WTC11 (cell line): ENCODE data around the gene PKDCC. TPM values are rescaled to one million over a fixed set of nuclear protein-coding genes. Genes with fewer than 3 reads are reported as not detected.

Experiments
- ATAC-seq: fragments of 200-7000 bp; cut with Tn5 transposase; 2 replicates; pipeline ENCODE4 v1.10.0; 2021; ENCODE audit warnings: mild to moderate bottlenecking, moderate library complexity
- CTCF ChIA-PET: fragments of 300-600 bp; sonication (Branson Sonifier 250); formaldehyde crosslinking; loops from one replicate; lab custom pipeline; 2021; ENCODE audit warnings: antibody characterized with exemption; lab: Charles Lee
- POLR2A ChIA-PET: fragments of 350-600 bp; sonication (Branson Sonifier 250); formaldehyde crosslinking; loops from one replicate; lab custom pipeline; 2021; ENCODE audit warnings: antibody characterized with exemption; lab: Charles Lee
- DNase-seq: peaks from one replicate; pipeline ENCODE4 v3.0.0; 2021; ENCODE audit warnings: low spot score
- H3K27ac Mint-ChIP-seq: 2 replicates; pipeline ENCODE4 v1.8.0; 2021; ENCODE audit warnings: mixed read lengths
- H3K27me3 Mint-ChIP-seq: 2 replicates; pipeline ENCODE4 v1.8.0; 2021; ENCODE audit warnings: low read depth, mild to moderate bottlenecking, moderate library complexity, mixed read lengths
- H3K36me3 Mint-ChIP-seq: 2 replicates; pipeline ENCODE4 v1.8.0; 2021; ENCODE audit warnings: mixed read lengths
- H3K4me1 Mint-ChIP-seq: 2 replicates; pipeline ENCODE4 v1.8.0; 2022; ENCODE audit warnings: mixed read lengths
- H3K4me3 Mint-ChIP-seq: 2 replicates; pipeline ENCODE4 v1.8.0; 2021; ENCODE audit warnings: mild to moderate bottlenecking, moderate library complexity, mixed read lengths
- H3K9me3 Mint-ChIP-seq: 2 replicates; pipeline ENCODE4 v1.8.0; 2021; ENCODE audit warnings: mixed read lengths
- ATF1 ChIP-seq: sonication (generic); formaldehyde crosslinking; IDR thresholded peaks from 2 replicates; pipeline ENCODE4 v1.8.1; 2023; ENCODE audit warnings: mild to moderate bottlenecking, moderate library complexity, missing genetic modification reagents
- CBFB ChIP-seq: sonication (generic); formaldehyde crosslinking; IDR thresholded peaks from 2 replicates; pipeline ENCODE4 v1.8.1; 2022; ENCODE audit warnings: mild to moderate bottlenecking, low read depth, missing genetic modification reagents
- CREB1 ChIP-seq: sonication (generic); formaldehyde crosslinking; IDR thresholded peaks from 2 replicates; pipeline ENCODE4 v1.8.0; 2023; ENCODE audit warnings: mild to moderate bottlenecking, missing genetic modification reagents
- ETV6 ChIP-seq: sonication (generic); formaldehyde crosslinking; IDR thresholded peaks from 2 replicates; pipeline ENCODE4 v1.8.1; 2022; ENCODE audit warnings: mild to moderate bottlenecking, missing genetic modification reagents
- GABPB1 ChIP-seq: sonication (generic); formaldehyde crosslinking; IDR thresholded peaks from 2 replicates; pipeline ENCODE4 v1.8.1; 2023; ENCODE audit warnings: mild to moderate bottlenecking, missing genetic modification reagents
- JUN ChIP-seq: sonication (generic); formaldehyde crosslinking; IDR thresholded peaks from 2 replicates; pipeline ENCODE4 v1.8.0; 2023; ENCODE audit warnings: mild to moderate bottlenecking, missing genetic modification reagents
- KAT7 ChIP-seq: sonication (generic); formaldehyde crosslinking; IDR thresholded peaks from 2 replicates; pipeline ENCODE4 v1.8.1; 2023; ENCODE audit warnings: missing genetic modification reagents, mild to moderate bottlenecking, borderline replicate concordance
- MLX ChIP-seq: sonication (generic); formaldehyde crosslinking; IDR thresholded peaks from 2 replicates; pipeline ENCODE4 v1.8.1; 2023; ENCODE audit warnings: mild to moderate bottlenecking, missing genetic modification reagents, moderate library complexity
- NFATC4 ChIP-seq: fragments of 250-450 bp; sonication (Bioruptor Pico); IDR thresholded peaks from 2 replicates; pipeline ENCODE4 v1.9.0; 2021; ENCODE audit warnings: mild to moderate bottlenecking
- RORB ChIP-seq: fragments of 250-450 bp; sonication (Bioruptor Pico); IDR thresholded peaks from 2 replicates; pipeline ENCODE4 v1.9.0; 2021; ENCODE audit warnings: mild to moderate bottlenecking
- SP1 ChIP-seq: sonication (generic); formaldehyde crosslinking; conservative IDR thresholded peaks from 2 replicates; pipeline ENCODE4 v1.8.1; 2022; ENCODE audit warnings: missing genetic modification reagents
- TCF7 ChIP-seq: sonication (generic); formaldehyde crosslinking; IDR thresholded peaks from 2 replicates; pipeline ENCODE4 v1.8.0; 2022; ENCODE audit warnings: mild to moderate bottlenecking, low read depth, missing genetic modification reagents, moderate library complexity
- ZNF121 ChIP-seq: sonication (generic); formaldehyde crosslinking; IDR thresholded peaks from 2 replicates; pipeline ENCODE4 v1.8.0; 2023; ENCODE audit warnings: missing genetic modification reagents
- total RNA-seq: library from RNA; stranded (reverse); gene quantifications from 3 replicates; pipeline ENCODE4 v1.2.3, GENCODE V29; 2021
- TF ChIP-seq, protein P1 (sequence below): sonication (generic); formaldehyde crosslinking; IDR thresholded peaks from 2 replicates; pipeline ENCODE4 v1.8.1; 2023; ENCODE audit warnings: mild to moderate bottlenecking, missing genetic modification reagents
- TF ChIP-seq, protein P2 (sequence below): sonication (generic); formaldehyde crosslinking; IDR thresholded peaks from 2 replicates; pipeline ENCODE4 v1.8.0; 2022; ENCODE audit warnings: mild to moderate bottlenecking, missing genetic modification reagents
- TF ChIP-seq, protein P3 (sequence below): fragments of 250-450 bp; sonication (Bioruptor Pico); IDR thresholded peaks from 2 replicates; pipeline ENCODE4 v2.1.2; 2022; ENCODE audit warnings: mild to moderate bottlenecking, moderate library complexity
- TF ChIP-seq, protein P4 (sequence below): sonication (generic); formaldehyde crosslinking; IDR thresholded peaks from 2 replicates; pipeline ENCODE4 v1.8.1; 2022; ENCODE audit warnings: low read depth, missing genetic modification reagents, borderline replicate concordance
- TF ChIP-seq, protein P5 (sequence below): fragments of 200-600 bp; IDR thresholded peaks from 2 replicates; pipeline ENCODE4 v1.8.0; 2022; ENCODE audit warnings: antibody characterized with exemption

PKDCC gene
- total RNA-seq, 1 experiment from 2014 or later = 27.3 TPM

DNA sequence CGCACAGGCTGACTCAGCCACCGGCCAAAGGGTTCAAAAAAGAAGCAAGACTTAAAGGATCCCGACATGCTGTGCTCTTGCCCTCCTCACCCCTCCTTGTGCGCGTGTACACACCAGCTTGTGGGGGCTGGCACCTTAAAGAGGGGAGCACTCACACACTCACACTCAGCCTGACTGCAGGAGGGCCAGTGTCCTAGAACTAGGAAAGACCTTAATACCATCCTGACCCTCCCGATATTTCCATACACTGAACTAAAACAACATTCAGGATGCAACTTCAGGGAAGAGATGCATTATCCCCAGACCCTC, 5.6 kb downstream of the PKDCC start (continued):
- TF ChIP-seq MLX (CRISPR knock-in tag) = no peak

- ATAC-seq = no peak
- Mint-ChIP-seq H3K36me3 (peaks cover 13% of the 10 kb centered on the region), H3K4me1 (peaks cover 63% of the 10 kb centered on the region), H3K27ac (peak overlapping the region; percentile 45; the same call in 1 of the 2 replicates), H3K9me3 (no peaks in the 10 kb centered on the region), H3K4me3 (no peak overlapping the region), H3K27me3 (peaks cover 14% of the 10 kb centered on the region)
- TF ChIP-seq SP1 (CRISPR knock-in tag) (no peak), CBFB (no peak), CREB1 (CRISPR knock-in tag) (no peak), TCF7 (CRISPR knock-in tag) (no peak), KAT7 (CRISPR knock-in tag) (no peak), RORB (no peak), JUN (CRISPR knock-in tag) (no peak)
- TF ChIP-seq, protein P1, sequence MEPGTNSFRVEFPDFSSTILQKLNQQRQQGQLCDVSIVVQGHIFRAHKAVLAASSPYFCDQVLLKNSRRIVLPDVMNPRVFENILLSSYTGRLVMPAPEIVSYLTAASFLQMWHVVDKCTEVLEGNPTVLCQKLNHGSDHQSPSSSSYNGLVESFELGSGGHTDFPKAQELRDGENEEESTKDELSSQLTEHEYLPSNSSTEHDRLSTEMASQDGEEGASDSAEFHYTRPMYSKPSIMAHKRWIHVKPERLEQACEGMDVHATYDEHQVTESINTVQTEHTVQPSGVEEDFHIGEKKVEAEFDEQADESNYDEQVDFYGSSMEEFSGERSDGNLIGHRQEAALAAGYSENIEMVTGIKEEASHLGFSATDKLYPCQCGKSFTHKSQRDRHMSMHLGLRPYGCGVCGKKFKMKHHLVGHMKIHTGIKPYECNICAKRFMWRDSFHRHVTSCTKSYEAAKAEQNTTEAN = no peak
- TF ChIP-seq, protein P2, sequence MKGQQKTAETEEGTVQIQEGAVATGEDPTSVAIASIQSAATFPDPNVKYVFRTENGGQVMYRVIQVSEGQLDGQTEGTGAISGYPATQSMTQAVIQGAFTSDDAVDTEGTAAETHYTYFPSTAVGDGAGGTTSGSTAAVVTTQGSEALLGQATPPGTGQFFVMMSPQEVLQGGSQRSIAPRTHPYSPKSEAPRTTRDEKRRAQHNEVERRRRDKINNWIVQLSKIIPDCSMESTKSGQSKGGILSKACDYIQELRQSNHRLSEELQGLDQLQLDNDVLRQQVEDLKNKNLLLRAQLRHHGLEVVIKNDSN (CRISPR knock-in tag) = no peak
- ChIA-PET POLR2A (interaction anchor here (1.2 kb wide), 1 partner anchor 184 kb away, joined by 3 read pairs; no protein-coding TSS in a partner anchor), CTCF (interaction anchor here (0.9 to 5.4 kb wide), 14 partner anchors 8 to 212 kb away, joined by 3 to 90 read pairs (median 6); no protein-coding TSS in a partner anchor)
- DNase-seq = no peak
Measured at GRCh38 chr2:42053791-42054701, 6.2 kb downstream of the PKDCC start.

- POLR2A ChIA-PET = no interaction called here
- CTCF ChIA-PET = interaction anchor here (0.5 to 5.4 kb wide), 24 partner anchors 9 to 213 kb away, joined by 3 to 90 read pairs (median 4); no protein-coding TSS in a partner anchor
Measured at GRCh38 chr2:42054714-42055430, 7.1 kb downstream of the PKDCC start.

More at GRCh38 chr2:42054714-42055430, 7.1 kb downstream of the PKDCC start:
- Mint-ChIP-seq H3K4me1 (peaks cover 55% of the 10 kb centered on the region), H3K36me3 (peaks cover 17% of the 10 kb centered on the region), H3K27ac (no peak overlapping the region), H3K9me3 (no peaks in the 10 kb centered on the region), H3K4me3 (no peak overlapping the region), H3K27me3 (peaks cover 6% of the 10 kb centered on the region)
- TF ChIP-seq, protein P3, sequence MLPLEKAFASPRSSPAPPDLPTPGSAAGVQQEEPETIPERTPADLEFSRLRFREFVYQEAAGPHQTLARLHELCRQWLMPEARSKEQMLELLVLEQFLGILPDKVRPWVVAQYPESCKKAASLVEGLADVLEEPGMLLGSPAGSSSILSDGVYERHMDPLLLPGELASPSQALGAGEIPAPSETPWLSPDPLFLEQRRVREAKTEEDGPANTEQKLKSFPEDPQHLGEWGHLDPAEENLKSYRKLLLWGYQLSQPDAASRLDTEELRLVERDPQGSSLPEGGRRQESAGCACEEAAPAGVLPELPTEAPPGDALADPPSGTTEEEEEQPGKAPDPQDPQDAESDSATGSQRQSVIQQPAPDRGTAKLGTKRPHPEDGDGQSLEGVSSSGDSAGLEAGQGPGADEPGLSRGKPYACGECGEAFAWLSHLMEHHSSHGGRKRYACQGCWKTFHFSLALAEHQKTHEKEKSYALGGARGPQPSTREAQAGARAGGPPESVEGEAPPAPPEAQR = no peak
- TF ChIP-seq, protein P4, sequence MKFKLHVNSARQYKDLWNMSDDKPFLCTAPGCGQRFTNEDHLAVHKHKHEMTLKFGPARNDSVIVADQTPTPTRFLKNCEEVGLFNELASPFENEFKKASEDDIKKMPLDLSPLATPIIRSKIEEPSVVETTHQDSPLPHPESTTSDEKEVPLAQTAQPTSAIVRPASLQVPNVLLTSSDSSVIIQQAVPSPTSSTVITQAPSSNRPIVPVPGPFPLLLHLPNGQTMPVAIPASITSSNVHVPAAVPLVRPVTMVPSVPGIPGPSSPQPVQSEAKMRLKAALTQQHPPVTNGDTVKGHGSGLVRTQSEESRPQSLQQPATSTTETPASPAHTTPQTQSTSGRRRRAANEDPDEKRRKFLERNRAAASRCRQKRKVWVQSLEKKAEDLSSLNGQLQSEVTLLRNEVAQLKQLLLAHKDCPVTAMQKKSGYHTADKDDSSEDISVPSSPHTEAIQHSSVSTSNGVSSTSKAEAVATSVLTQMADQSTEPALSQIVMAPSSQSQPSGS (CRISPR knock-in tag) = no peak
- TF ChIP-seq NFATC4 = no peak
- TF ChIP-seq ZNF121 (CRISPR knock-in tag) = 0 out of 2 replicates have a peak, but pooled peaks have one; percentile 44
- no peak for TF ChIP-seq GABPB1 (CRISPR knock-in tag)
- TF ChIP-seq, protein P5, sequence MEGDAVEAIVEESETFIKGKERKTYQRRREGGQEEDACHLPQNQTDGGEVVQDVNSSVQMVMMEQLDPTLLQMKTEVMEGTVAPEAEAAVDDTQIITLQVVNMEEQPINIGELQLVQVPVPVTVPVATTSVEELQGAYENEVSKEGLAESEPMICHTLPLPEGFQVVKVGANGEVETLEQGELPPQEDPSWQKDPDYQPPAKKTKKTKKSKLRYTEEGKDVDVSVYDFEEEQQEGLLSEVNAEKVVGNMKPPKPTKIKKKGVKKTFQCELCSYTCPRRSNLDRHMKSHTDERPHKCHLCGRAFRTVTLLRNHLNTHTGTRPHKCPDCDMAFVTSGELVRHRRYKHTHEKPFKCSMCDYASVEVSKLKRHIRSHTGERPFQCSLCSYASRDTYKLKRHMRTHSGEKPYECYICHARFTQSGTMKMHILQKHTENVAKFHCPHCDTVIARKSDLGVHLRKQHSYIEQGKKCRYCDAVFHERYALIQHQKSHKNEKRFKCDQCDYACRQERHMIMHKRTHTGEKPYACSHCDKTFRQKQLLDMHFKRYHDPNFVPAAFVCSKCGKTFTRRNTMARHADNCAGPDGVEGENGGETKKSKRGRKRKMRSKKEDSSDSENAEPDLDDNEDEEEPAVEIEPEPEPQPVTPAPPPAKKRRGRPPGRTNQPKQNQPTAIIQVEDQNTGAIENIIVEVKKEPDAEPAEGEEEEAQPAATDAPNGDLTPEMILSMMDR = no peak; the same call in 1 of the 2 replicates
- TF ChIP-seq ATF1 (CRISPR knock-in tag) = no peak
- 0 out of 2 replicates have a peak, but pooled peaks have one; percentile 31 for TF ChIP-seq ETV6
- ATAC-seq (peak; percentile 75), DNase-seq (peak; percentile 78)
